Ovary (tissue), 9 donors: Measurements from ENCODE around the gene HORMAD2. TPM values are rescaled to one million over a fixed set of nuclear protein-coding genes. Genes with fewer than 3 reads are reported as not detected.
"Not testable (repeated sequence)": the region's sequence is repeated elsewhere in the genome, so short reads cannot be mapped to it uniquely, and the experiment has no call there.

Source experiments
- DNase-seq, 5 donors: peaks; one replicate each; pipeline ENCODE4 v3.0.0-alpha.2; 2019 to 2020
- H3K27ac ChIP-seq, 2 donors: fragments of 200-600 bp; one replicate each; pipeline versions ENCODE4 v1.5.1 to v1.8.0; 2019 to 2022
- H3K27me3 ChIP-seq: fragments of 200-600 bp; one replicate; pipeline ENCODE4 v1.8.0; 2022
- H3K36me3 ChIP-seq: fragments of 200-600 bp; sonication (generic); one replicate; pipeline ENCODE4 v1.5.1; 2019
- H3K4me1 ChIP-seq: one replicate; pipeline ENCODE4 v1.8.1; 2013; ENCODE audit warnings: mild to moderate bottlenecking, moderate library complexity; ENCODE audit not compliant: insufficient read depth
- H3K4me3 ChIP-seq: fragments of 200-600 bp; sonication (generic); one replicate; pipeline ENCODE4 v1.5.1; 2017
- H3K9me3 ChIP-seq, 2 donors: fragments of 200-600 bp in 1 of 2; sonication (generic) in 1 of 2; one replicate each; pipeline versions ENCODE4 v1.5.1 to v1.8.1; 2013 to 2019; ENCODE audit warnings: mild to moderate bottlenecking in 1 of 2, moderate library complexity in 1 of 2
- CTCF ChIP-seq, 3 donors: fragments of 450-650 bp in 2 of 3; fragments of 200-600 bp in 1 of 3; IDR thresholded peaks; one replicate each; pipeline versions ENCODE4 v1.5.1 to v1.8.0; 2016 to 2022; ENCODE audit warnings: antibody characterized with exemption in 3 of 3, mild to moderate bottlenecking in 1 of 3
- EP300 ChIP-seq: sonication (generic); formaldehyde crosslinking; IDR thresholded peaks from one replicate; pipeline ENCODE4 v1.6.1; 2017; ENCODE audit warnings: antibody characterized with exemption
- POLR2A ChIP-seq: fragments of 450-650 bp; IDR thresholded peaks from one replicate; pipeline ENCODE4 v1.6.1; 2017; ENCODE audit warnings: antibody characterized with exemption, mild to moderate bottlenecking, moderate library complexity
- WGBS, 3 donors: extraction: QIAGEN DNeasy Blood & Tissue Kit in 1 of 3; methylation state at CpG; one replicate each; pipeline versions ENCODE4 v1.1.5 to v1.1.7; 2013 to 2017; 5-methylcytosine and 5-hydroxymethylcytosine counted together
- intact Hi-C, 4 donors: fragments of 100-400 bp; cut with DNase I; formaldehyde crosslinking; loops; one replicate each; pipeline versions ENCODE4 v1.11.0 to v1.15.1; 2022 to 2023
- polyA plus RNA-seq, 2 donors: library from polyadenylated mRNA; stranded (reverse); fragments of 200-250 nt in 1 of 2; fragments of 350-450 nt in 1 of 2; fragmentation: Illumina TruSeq in 1 of 2; extraction: RNeasy Lipid Tissue Mini Kit (QIAGEN cat#74804) in 1 of 2; gene quantifications; one replicate each; pipeline ENCODE4 v1.2.3, GENCODE V29; 2013 to 2014
- total RNA-seq, 7 donors: library from RNA; depleted of rRNA in 2 of 7; stranded (reverse); fragments of >200 nt in 2 of 7; fragmentation: NEBNext Ultra II Directional in 3 of 7; extraction: Animal tissue kit (Norgen Biotek cat#: 25700) in 3 of 7; gene quantifications; one replicate each; pipeline versions ENCODE4 v1.1.0 to v1.2.4, GENCODE V29; 2016 to 2023
- donor health status: DM: no; HTN: no; CAD: no; lungs with moderate emphysema.
- donor health status: DM: no; HTN: no; CAD: no.
- donor health status: Bipolar disorder and iron deficiency.
- donor health status: DM: yes; HTN: yes; CAD: no.
- donor health status: DM: no; HTN: no; CAD: no.
- donor health status: DM: yes; HTN: yes; CAD: no.

Gene HORMAD2
- total and polyA plus RNA-seq, 9 donors: not detected

- Histone ChIP-seq H3K9me3 (no peaks in the 10 kb centered on the region), H3K27me3 (no peaks in the 10 kb centered on the region), H3K36me3 (no peaks in the 10 kb centered on the region), H3K4me3 (no peak overlapping the region), H3K27ac (no peak overlapping the region), H3K4me1 (no peaks in the 10 kb centered on the region)
- intact Hi-C loops: no loop called here
- TF ChIP-seq EP300 (no peak), POLR2A (no peak), CTCF (IDR thresholded peaks at IDR 0.05) (no peak)
- 30% methylated on average over 1 of the region's 1 CpG for WGBS, 3 donors
- DNase-seq: no peak
Measured at GRCh38 chr22:30097861-30098260, 17.6 kb downstream of the HORMAD2 start.

GRCh38 chr22:30100770-30101169 is 20.5 kb downstream of the HORMAD2 start:
- WGBS, 3 donors: 57 to 69% (median 62%) methylated on average over 2 of the region's 2 CpGs
- not testable (repeated sequence) for H3K27ac ChIP-seq, H3K27me3 ChIP-seq, H3K4me1 ChIP-seq, H3K9me3 ChIP-seq, H3K4me3 ChIP-seq, H3K36me3 ChIP-seq, DNase-seq
- intact Hi-C loops: loop anchor here in 3 of 4 donors (10.0 kb wide), 3 partner anchors 284 to 384 kb away; partner anchors contain the start of genes RNF215 (in 2 of the 3) and SEC14L2 (in 1 of the 3)

- intact Hi-C loops: loop anchor here in 3 of 4 donors (5.0 to 10.0 kb wide), 4 partner anchors 143 to 380 kb away; partner anchors contain the start of genes RNF215 (in 2 of the 3), LIF (in 1 of the 3) and SEC14L2 (in 1 of the 3)
- Histone ChIP-seq H3K27ac (no peak overlapping the region), H3K36me3 (no peaks in the 10 kb centered on the region), H3K4me1 (no peaks in the 10 kb centered on the region), H3K27me3 (no peaks in the 10 kb centered on the region), H3K9me3 (no peaks in the 10 kb centered on the region), H3K4me3 (no peak overlapping the region)
- TF ChIP-seq POLR2A: no peak
- no peak for TF ChIP-seq CTCF (IDR thresholded peaks at IDR 0.05)
- no peak for TF ChIP-seq EP300
- DNase-seq: no peak
- 75 to 88% (median 79%) methylated on average over 3 of the region's 3 CpGs for WGBS, 3 donors
Measured at GRCh38 chr22:30104501-30105156, 24.4 kb downstream of the HORMAD2 start.

- no peaks in the 10 kb centered on the region for H3K4me1 ChIP-seq
- intact Hi-C loops: loop anchor here in 3 of 4 donors (5.0 to 10.0 kb wide), 4 partner anchors 142 to 379 kb away; partner anchors contain the start of genes RNF215 (in 2 of the 3), LIF (in 1 of the 3) and SEC14L2 (in 1 of the 3)
- no peak for DNase-seq
- H3K27ac ChIP-seq: no peak overlapping the region
- H3K36me3 ChIP-seq: no peaks in the 10 kb centered on the region
- H3K9me3 ChIP-seq: no peaks in the 10 kb centered on the region
- no peaks in the 10 kb centered on the region for H3K27me3 ChIP-seq
- no peak for TF ChIP-seq POLR2A
- TF ChIP-seq CTCF (IDR thresholded peaks at IDR 0.05): no peak
- no peak for TF ChIP-seq EP300
- H3K4me3 ChIP-seq: no peak overlapping the region
Measured at GRCh38 chr22:30105483-30105882, 25.2 kb downstream of the HORMAD2 start.

GRCh38 chr22:30113494-30113893 is 33.2 kb downstream of the HORMAD2 start:
- no peaks in the 10 kb centered on the region for H3K36me3 ChIP-seq
- H3K27ac ChIP-seq: no peak overlapping the region
- DNase-seq: no peak
- no peaks in the 10 kb centered on the region for H3K4me1 ChIP-seq
- no peak for TF ChIP-seq CTCF (IDR thresholded peaks at IDR 0.05)
- no peak for TF ChIP-seq EP300
- TF ChIP-seq POLR2A: no peak
- WGBS, 3 donors: 54 to 64% (median 59%) methylated on average over 1 of the region's 1 CpG
- H3K4me3 ChIP-seq: no peak overlapping the region
- intact Hi-C loops: no loop called here
- H3K9me3 ChIP-seq: no peaks in the 10 kb centered on the region
- H3K27me3 ChIP-seq: no peaks in the 10 kb centered on the region
